NCI-H1105 (cell line): ENCODE measurements around the gene ALAS1.
"Not testable (repeated sequence)": the region's sequence is repeated elsewhere in the genome, so short reads cannot be mapped to it uniquely, and the experiment has no call there.

Experiments used
- DNase-seq: peaks from one replicate; lab custom pipeline; 2025; lab: John Stamatoyannopoulos, UW

ALAS1 gene

DNA sequence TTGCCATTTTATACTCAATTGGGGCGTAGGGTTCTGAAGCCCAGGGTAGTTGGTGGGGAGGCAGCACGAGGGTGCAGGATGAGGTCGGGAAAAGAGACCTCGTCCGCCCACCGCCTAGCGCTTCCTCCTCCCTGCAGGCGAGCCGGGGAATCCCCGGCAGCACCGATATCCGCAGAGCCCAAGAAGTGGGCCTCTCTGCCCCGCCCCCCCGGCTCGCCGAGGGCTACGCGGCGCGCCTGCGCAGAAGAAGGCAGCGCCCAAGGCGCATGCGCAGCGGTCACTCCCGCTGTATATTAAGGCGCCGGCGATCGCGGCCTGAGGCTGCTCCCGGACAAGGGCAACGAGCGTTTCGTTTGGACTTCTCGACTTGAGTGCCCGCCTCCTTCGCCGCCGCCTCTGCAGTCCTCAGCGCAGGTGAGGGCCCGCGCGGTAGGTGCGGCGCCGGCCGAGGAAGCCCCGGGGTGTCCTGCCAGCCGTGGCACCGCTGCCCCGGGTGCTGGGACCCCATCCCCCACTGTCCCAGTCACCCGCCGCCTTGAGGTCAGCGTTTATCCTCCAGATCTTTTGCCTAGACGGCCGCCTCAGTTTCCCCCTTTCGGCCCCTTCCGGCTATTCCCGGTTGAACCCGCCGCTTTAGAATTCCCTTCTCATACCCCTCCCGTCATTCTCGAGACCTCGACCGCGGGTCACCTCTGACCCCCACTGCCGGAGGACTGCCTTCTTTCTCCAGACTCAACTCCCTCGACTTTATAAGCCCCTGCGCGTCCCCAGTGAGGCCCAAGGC, at the start of gene ALAS1:
TSS of gene ALAS1 (plus strand) at position 319 of the 784 bp plus-strand sequence. CDS start 1,082 bp downstream, outside the sequence.
- peak; percentile 64 for DNase-seq

DNA sequence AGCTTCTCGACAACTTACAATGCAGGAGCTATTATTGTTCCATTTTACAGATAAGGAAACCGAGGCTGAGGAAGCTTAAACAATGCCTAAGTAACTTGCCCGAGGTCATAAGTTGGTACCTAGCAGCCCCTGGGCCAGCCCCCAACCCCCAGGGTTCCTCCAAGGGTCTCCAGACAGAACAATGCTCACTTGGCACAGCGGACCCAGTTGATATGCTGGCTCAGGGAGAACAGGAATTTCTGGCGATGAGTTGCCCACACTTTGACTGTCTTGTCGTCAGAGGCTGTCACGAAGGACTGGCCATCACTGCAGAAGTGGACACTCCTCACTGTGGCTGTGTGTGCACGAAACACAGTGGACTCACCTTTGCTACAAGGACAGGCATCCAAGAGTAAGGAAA, 48.9 kb upstream of the ALAS1 start:
- no peak for DNase-seq

DNA sequence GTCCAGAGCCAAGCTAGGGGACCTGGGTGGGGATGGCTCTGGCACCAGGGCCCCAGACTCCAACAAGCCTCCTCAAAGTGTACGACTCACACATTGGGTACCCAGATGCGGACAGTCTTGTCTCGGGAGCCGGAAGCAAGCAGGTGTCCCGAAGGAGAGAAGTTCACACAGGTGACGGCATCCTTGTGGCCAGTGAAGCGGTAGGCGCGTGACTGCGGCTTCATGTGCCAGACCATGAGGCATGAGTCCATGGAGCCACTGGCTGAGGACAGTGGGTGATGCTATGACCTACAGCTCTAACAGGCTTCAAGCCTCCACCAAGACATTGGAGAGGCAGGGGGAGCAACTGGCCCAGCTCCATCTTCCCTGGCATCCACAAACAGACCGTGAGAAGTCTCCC, 48.2 kb upstream of the ALAS1 start:
- no peak for DNase-seq

DNA sequence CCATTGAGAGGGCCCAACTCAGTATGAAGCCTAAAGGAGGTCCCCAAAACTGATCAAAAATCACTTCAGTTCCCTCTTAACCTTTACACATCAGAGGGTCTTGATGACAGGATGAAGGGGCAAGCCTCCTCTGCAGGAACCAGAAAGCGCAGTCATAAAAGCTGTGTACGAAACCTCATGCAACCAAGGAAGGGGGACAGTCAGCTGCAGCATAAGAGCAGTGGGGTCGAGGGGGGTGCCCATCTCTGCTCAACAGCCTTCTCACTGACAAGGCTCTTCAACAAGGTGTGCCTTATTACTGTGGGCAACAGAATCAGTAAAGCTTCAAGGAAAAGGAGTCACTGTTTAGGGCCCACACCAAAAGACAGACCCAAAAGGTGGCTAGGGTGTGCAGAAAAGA, 47.6 kb upstream of the ALAS1 start:
- DNase-seq = no peak

DNA sequence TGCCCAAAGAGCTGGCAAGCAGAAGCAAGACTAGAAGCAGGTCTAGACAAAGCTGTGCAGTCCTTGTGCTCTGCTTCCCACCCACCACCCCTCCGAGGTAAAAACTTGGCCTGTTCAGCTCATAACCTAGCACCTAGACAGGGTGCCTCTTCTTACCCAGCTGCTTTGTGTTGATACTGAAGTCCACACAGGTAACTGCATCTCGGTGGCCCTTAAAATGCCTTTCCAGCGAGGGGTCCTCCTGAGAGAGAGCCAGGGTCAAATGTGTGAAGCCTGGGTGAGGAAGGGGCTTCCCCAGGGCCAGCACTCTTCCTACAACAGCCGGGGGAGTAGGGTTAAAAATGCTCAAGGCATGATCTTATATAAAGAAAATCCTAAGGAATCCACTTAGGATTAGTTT, 47.1 kb upstream of the ALAS1 start:
- DNase-seq = no peak

DNA sequence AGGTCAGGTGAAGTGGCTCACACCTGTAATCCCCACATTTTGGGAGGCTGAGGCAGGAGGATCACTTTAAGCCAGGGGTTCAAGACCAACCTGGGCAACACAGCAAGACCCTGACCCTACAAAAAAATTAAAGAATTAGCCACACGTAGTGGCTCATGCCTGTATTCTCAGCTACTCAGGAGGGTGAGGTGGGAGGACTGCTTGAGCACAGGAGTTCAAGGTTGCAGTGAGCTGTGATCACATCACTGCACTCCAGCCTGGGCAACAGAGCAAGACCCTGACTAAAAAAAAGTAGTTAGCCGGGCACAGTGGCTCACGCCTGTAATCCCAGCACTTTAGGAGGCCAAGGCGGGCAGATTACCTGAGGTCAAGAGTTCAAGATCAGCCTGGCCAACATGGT, 46.0 kb upstream of the ALAS1 start:
- DNase-seq = not testable (repeated sequence)

DNA sequence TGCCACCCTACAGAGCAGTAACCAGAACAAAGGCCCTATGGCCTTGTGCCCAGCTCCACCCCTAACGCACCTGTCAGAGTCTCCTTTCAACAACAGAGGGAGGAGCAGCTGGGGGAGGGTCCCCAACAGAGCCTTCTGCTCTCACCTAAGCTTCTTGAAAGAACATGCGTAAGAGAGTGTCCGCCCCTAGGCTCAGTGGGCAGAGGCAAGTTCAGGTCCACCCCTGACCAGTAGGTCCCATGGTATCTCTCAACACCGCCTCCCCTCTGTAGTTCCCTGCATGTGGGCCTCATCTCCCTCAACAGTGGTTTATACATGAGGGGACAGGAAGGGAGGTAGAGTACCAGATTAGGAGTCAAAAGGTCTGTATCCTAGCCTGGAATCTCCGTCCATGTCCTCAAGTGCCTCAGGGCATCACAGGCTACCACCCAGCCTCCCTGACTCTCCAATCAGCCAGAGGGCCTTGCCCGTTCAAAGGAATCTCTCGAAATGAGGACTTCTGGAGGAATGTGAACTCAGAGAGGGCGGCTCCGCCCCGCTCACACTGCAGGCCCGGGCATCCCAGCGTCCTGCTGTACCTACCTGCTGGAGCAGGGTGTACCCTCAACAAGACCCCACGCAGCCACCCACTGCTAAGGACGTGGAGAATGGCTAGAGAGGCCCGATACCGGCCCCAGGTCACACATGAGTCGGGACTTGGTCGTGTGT, 44.4 kb upstream of the ALAS1 start:
- DNase-seq = peak; percentile 73

DNA sequence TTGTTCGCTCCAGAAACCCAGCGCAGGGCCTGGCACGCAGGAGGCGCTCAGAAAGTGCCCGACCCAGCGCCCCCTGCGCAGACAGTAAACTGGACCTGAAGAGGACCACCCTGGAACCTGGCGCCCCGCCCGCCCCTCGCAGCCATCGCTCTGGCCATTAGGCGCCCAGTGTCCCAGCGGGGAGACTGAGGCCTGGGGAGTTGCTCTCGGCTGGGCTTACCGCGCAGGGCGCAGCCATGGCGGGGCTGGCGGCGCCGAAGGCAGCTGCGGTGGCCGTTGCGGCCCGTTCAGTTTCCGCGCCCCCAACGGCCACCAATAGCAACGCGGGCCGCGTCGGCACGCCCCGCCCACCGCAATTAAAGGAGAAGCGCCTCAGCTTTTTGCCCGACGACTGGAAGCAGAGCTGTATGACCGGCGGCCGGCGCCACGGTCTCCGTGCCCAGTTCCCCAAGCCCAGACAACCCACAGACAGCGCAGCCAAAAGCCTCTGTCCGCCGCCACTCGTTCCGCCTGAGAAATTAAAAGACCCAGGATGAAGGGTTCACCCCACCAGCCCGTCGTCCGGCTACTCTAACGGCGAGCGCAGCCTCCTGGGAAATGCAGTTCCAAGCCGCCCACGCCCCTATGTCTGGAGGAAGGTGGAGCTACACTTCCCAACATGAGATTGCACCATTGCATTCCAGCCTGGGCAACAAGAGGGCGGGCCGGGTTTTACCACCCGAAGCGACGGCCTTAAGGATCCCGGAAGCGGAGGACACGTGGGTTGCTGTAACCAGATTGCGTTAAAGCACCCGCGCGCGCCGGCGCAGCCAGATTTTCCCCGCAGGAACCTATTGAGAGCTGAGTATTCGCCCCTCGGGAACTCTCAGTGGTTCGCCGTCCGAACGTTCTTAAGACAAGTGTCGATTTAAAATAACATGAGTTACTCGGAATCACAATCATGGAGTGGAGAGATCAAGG, 43.5 kb upstream of the ALAS1 start, which contains the start of gene POC1A:
TSS of gene POC1A (minus strand) at position 289 of the 960 bp plus-strand sequence. CDS start at position 238, 51 bp downstream.
- DNase-seq = peak; percentile 81

DNA sequence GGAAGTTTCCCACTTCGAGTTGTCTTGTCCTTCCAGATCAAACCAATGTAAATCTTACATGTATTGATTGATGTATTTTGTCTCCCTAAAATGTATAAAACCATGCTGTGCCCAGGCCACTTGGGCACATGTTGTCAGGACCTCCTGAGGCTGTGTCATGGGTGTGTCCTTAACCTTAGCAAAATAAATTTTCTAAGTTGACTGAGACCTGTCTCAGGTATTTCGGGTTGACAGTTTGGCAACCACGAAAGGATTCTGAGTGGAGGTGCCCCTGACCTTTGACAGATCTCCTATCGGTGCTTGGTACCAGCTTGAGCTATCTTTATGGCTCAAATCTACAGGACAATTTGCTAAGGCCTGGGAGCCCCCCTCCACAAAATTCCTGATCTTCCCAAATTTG, 42.0 kb upstream of the ALAS1 start:
- DNase-seq = no peak

DNA sequence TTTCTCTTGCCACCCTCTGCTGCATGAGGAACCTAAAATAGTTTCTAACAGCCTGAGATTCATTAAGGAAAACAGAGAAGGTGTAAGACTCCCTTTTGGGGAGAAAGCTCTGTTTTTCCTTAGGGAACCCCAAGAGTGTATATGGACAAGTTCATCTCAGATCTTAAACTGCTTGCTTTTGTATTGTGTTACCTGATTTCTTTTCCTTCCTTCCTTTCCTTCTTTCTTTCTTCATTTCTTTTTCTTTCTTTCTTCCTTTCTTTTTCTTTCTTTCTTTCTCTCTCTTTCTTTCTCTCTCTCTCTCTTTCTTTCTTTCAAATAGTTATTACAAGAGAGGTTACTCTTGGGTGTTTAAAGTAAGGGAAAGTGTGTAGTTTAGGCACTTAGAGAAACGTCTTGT, 38.5 kb upstream of the ALAS1 start:
- DNase-seq = no peak

DNA sequence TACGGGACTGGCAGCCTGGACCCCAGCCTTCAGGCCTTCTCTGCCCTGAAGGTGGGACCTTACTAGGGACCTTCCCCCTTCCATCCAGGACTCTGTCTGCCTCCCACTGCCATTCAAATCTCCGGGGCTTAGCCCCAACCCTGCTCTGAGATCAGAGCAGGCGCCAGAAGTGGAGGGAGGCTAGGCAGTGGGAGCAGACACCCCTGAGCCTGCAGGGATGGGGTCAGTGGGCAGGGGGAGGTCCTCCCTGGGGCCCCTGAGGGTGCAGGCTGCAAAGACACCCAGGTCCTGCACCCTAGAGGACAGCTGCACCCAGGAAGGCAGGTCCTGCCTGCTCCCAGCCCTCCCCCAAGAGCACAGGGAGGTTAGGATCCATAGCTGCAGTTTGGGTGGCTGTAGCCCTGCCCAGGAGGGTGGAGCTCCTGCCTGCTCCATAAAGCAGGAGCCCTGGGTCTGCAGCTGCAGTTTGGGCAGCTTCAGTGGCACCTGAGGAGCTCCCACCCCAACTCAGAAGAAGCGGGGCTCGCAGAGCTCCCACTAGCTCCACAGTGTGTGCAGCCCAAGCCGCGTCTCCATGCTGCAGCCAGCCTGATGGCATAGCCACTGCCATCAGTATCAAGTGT, 35.6 kb upstream of the ALAS1 start:
- no peak for DNase-seq

DNA sequence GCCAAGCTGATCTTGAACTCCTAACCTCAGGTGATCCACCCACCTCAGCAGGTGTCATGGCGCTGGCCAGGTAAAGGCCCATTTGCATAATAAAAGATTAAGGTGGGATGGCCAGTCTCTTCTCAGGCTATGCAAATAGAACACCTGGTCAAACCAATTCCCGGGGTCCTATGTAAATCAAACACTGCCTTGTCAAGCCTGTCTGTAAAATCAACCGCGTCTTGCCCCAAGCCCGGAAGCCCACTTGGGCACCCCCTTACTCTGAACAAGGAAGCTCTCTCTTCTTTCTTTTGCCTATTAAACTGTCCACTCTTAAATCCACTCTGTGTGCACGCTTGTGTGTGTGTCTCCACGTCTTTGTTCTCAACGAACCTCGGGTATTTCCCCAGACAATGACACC, 30.7 kb upstream of the ALAS1 start:
- no peak for DNase-seq

DNA sequence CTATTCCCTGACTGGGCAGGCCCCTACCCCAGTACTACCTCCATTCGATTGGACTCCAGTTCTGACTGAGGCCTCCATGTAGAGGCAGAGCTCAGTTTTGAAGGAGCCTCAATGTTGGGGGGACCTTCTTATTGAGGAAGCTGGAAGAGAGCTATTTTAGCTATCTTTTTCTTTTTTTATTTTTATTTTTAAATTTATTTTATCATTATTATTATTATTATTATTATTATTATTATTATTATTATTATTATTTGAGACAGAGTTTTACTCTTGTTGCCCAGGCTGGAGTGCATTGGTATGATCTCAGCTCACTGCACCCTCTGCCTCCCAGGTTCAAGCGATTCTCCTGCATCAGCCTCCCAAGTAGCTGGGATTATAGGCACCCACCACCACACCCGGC, 27.7 kb upstream of the ALAS1 start:
- DNase-seq = not testable (repeated sequence)

DNA sequence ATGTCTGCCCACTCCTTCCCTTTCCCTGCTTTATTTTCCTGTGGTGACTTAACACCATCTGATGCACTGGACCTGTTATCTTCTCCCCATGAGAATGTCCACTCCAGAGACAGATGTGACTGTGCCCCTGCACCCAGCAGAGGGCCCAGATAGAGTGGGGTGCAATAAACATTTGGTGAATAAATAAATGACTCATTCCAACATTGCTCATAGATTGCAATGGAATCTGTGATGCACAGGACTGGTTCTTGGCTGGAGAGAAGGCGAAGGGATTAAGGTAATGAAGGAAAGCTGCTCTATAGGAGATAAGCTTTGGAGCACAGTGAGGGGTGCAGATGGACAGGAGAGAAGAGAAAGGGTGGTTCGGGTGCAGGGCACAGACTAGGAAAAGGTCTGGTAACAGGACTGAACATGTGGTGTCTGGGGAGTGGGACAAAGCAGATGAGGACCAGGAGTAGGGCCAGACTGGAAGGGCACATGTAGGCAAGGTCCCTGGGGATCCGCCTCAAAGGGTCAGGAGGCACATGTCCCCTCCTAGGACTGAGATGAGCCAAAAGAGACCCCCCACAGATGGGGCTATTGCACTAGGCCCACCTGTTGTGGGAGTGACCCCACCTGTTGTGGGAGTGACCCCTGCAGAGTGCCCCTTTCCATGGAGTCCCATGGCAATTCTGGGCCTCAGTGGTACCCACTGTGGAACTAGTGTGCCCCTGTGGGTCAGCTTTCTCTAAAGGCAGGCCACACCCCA, 26.3 kb upstream of the ALAS1 start:
- no peak for DNase-seq

DNA sequence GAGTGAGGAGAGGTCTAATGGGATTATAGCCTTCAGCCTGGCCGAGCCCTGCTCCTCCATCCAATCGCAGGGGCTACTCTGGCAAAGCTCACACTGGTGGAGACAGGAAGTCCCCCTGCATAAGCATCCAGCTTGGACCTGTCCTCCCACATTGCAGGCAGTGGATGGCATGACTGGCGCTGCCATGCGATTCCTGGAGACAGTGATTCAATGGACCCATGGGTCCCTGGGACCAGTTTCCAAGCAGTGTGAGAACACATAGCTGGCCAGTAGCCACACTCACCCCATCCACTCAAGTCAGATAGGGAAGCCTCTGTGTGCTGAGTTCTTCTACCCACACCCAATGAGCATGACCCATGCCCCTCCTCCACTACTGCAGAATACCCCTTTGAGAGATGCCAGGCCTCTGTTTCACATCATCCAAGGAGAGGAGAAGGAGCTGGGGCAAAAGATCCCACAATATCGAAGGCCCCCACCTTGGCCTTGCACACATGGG, 25.6 kb upstream of the ALAS1 start:
- no peak for DNase-seq

DNA sequence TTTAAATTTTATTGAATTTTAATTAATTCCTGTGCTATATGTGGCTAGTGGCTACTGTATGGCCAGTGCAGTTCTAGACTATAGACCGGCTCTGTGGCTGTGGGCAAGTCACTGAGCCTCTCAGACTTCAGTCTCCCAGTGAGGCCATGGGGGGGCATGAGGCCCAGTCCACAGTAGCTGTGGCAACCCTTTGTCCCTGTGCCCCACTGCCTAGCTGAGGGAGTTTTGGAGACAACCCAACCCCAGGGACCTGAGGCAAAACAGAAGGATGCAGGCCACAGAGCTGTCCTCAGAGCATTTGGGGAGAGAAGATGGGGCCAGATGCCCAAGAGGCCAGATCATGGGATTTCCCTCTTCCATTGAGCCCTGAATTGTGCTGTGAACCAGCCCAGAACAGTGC, 24.9 kb upstream of the ALAS1 start:
- no peak for DNase-seq

DNA sequence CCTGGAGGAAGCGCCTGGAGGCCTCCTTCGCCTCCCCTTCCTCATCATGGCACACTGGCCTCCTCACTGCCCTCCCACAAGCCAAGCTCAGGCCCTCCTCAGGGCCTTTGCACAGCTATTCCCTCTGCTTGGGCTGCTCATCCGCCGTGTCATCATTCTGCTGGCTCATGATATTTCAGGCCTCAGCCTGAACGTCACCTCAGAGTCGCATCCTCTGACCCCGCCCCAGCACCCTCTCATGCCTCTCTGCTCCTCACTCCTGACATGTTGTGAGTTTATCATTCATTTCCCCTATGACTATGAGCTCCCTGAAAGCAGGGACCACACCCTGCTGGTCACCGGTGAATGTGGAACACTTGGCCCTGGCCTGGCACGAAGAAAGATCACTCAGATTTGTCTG, 23.1 kb upstream of the ALAS1 start:
- DNase-seq = no peak

DNA sequence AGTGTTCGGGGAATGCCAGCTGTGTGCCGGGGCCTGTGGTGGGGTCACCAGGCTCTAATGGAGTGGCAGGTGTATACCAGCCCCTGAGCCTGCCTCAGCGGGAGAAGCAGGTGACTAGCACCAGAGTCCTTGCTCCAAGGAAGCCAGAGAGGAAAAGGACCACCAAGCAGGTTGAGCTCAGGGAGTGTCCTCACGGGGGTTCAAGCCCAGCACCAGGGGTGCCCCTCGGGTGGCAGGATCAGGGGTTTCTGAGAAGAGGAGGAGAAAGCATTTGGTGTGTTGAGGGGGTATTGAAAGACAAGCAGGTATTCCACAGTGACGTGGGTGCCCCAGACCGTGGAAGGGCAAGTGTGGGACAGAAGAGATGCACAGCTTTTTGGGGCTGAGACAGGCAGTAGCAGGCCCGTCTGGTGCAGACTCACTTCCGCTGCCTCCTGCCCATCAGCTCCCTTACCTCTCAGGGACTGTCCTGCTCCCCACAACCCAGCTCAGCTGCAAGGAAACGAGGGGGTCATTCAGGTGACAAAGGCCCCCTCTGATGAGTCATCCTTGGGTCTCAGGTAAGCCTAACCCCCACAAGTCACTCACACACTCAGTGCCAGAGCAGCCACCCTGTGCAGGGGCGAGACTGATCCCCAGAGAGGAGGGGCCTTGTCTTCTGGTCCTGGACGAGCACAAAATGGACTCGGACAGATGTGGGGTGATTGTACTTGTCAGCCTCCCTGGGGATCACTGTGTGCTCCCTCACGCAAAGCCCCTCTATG, 22.4 kb upstream of the ALAS1 start:
- DNase-seq = no peak

DNA sequence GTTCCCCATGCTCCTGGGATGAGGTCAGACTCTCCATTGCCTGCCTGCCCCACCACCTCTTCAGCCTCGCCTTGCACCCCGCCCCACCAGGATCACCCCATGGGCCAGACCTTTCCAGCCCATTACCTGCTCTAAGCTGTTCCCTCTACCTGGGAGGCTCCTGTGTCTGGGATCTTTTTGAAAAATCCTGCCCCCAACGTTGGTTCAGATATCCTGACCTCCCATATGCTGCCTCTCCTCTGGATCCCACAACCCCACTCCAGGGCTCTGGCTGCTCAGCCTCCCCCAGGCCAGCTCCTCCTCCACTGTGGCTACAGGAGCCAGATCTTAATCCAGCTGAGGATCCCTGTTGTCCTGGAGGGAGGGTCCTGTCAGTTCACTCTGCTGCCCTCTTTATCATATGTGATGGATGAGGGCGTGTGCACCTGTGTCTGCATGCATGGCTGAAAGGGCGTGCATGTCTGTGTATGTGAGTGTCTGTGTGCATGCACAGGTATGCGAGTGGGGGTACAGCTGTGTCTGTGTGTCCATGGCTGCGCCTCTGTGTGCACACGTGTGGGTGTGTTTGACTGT, 21.7 kb upstream of the ALAS1 start:
- no peak for DNase-seq
